GM23338 (cell line): ENCODE data around the gene TJP1. TPM values are rescaled to one million over a fixed set of nuclear protein-coding genes. Genes with fewer than 3 reads are reported as not detected.

Experiments
- ATAC-seq: fragments of 200-7000 bp; cut with Tn5 transposase; 3 replicates; pipeline ENCODE4 v1.9.1; 2020
- DNase-seq: peaks from one replicate; pipeline ENCODE4 v3.0.0-alpha.2; 2015; ENCODE audit warnings: low spot score
- H2AFZ ChIP-seq: fragments of 200-600 bp; sonication (generic); 2 replicates; pipeline ENCODE4 v1.8.0; 2016; ENCODE audit warnings: antibody characterized with exemption, mild to moderate bottlenecking, moderate library complexity
- H3F3A ChIP-seq: fragments of 200-600 bp; sonication (generic); replicated peaks from 2 replicates; pipeline ENCODE4 v1.8.0; 2017; ENCODE audit warnings: antibody characterized with exemption, mixed run types, low read depth
- H3K27ac ChIP-seq: fragments of 200-600 bp; sonication (generic); 2 replicates; pipeline ENCODE4 v1.6.1; 2016; ENCODE audit warnings: low read depth
- H3K27me3 ChIP-seq: fragments of 200-600 bp; sonication (generic); 2 replicates; pipeline ENCODE4 v1.8.0; 2016; ENCODE audit warnings: mild to moderate bottlenecking, mixed run types, moderate library complexity; ENCODE audit not compliant: insufficient read depth
- H3K36me3 ChIP-seq: fragments of 200-600 bp; sonication (generic); 2 replicates; pipeline ENCODE4 v1.8.0; 2016; ENCODE audit warnings: mild to moderate bottlenecking; ENCODE audit not compliant: insufficient read depth
- H3K4me1 ChIP-seq: fragments of 200-600 bp; sonication (generic); 2 replicates; pipeline ENCODE4 v1.8.0; 2016; ENCODE audit warnings: mild to moderate bottlenecking, moderate library complexity; ENCODE audit not compliant: insufficient read depth
- H3K4me2 ChIP-seq: fragments of 200-600 bp; sonication (generic); 2 replicates; pipeline ENCODE4 v1.7.1; 2017; ENCODE audit warnings: mixed run types
- H3K4me3 ChIP-seq: fragments of 200-600 bp; sonication (generic); 2 replicates; pipeline ENCODE4 v1.6.1; 2016; ENCODE audit warnings: mixed run types
- H3K79me2 ChIP-seq: fragments of 200-600 bp; sonication (generic); replicated peaks from 2 replicates; pipeline ENCODE4 v1.8.0; 2017; ENCODE audit warnings: mild to moderate bottlenecking; ENCODE audit not compliant: insufficient read depth
- H3K9me2 ChIP-seq: fragments of 200-600 bp; sonication (generic); 2 replicates; pipeline ENCODE4 v1.8.0; 2017; ENCODE audit not compliant: insufficient read depth
- H4K20me1 ChIP-seq: fragments of 200-600 bp; sonication (generic); replicated peaks from 2 replicates; pipeline ENCODE4 v1.8.0; 2017; ENCODE audit warnings: mild to moderate bottlenecking; ENCODE audit not compliant: insufficient read depth
- H3K27ac Mint-ChIP-seq: 2 replicates; pipeline ENCODE4 v1.8.0; 2020; ENCODE audit warnings: inconsistent platforms, mild to moderate bottlenecking, moderate library complexity, mixed read lengths
- H3K27me3 Mint-ChIP-seq: 3 replicates; pipeline ENCODE4 v1.8.0; 2022; ENCODE audit warnings: low read depth, mild to moderate bottlenecking, moderate library complexity, mixed read lengths, inconsistent platforms; ENCODE audit not compliant: insufficient read depth, poor library complexity
- H3K36me3 Mint-ChIP-seq: 3 replicates; pipeline ENCODE4 v1.8.0; 2021; ENCODE audit warnings: low read depth, mild to moderate bottlenecking, inconsistent platforms, moderate library complexity, mixed read lengths
- H3K4me1 Mint-ChIP-seq: 3 replicates; pipeline ENCODE4 v1.8.0; 2020; ENCODE audit warnings: mild to moderate bottlenecking, inconsistent platforms, mixed read lengths
- H3K4me3 Mint-ChIP-seq: 3 replicates; pipeline ENCODE4 v1.8.0; 2021; ENCODE audit warnings: moderate library complexity, mild to moderate bottlenecking, inconsistent platforms, mixed read lengths
- H3K9me3 Mint-ChIP-seq: 3 replicates; pipeline ENCODE4 v1.8.0; 2020; ENCODE audit warnings: moderate library complexity, mild to moderate bottlenecking, inconsistent platforms, mixed read lengths
- CREB1 ChIP-seq: fragments of 250-450 bp; sonication (Bioruptor Pico); IDR thresholded peaks from 2 replicates; pipeline ENCODE4 v1.5.0; 2020; ENCODE audit warnings: low read depth, mild to moderate bottlenecking, moderate library complexity
- EZH2 ChIP-seq: fragments of 200-600 bp; sonication (generic); IDR thresholded peaks from one replicate; pipeline ENCODE4 v1.8.0; 2017; ENCODE audit warnings: antibody characterized with exemption, mild to moderate bottlenecking, low read depth; ENCODE audit not compliant: unreplicated experiment
- EZH2phosphoT487 ChIP-seq: fragments of 200-600 bp; sonication (generic); IDR thresholded peaks from one replicate; pipeline ENCODE4 v1.8.1; 2018; ENCODE audit warnings: antibody characterized with exemption; ENCODE audit not compliant: unreplicated experiment
- NANOG ChIP-seq: IDR thresholded peaks from 2 replicates; pipeline ENCODE4 v1.6.1; 2016; ENCODE audit warnings: antibody characterized with exemption, borderline replicate concordance
- POLR2AphosphoS5 ChIP-seq: IDR thresholded peaks from 2 replicates; pipeline ENCODE4 v1.6.1; 2016; ENCODE audit warnings: antibody characterized with exemption, low read depth
- STAT1 ChIP-seq: IDR thresholded peaks from one replicate; pipeline ENCODE4 v1.6.1; 2016; ENCODE audit warnings: antibody characterized with exemption; ENCODE audit not compliant: unreplicated experiment
- ZNF114 ChIP-seq: fragments of 250-450 bp; sonication (Bioruptor Pico); IDR thresholded peaks from 2 replicates; pipeline ENCODE4 v1.5.0; 2020; ENCODE audit warnings: mild to moderate bottlenecking, moderate library complexity
- ZNF331 ChIP-seq: fragments of 250-450 bp; sonication (Bioruptor Pico); IDR thresholded peaks from 2 replicates; pipeline ENCODE4 v1.5.0; 2020; ENCODE audit warnings: low read depth, mild to moderate bottlenecking, moderate library complexity
- polyA plus RNA-seq: library from polyadenylated mRNA; unstranded; fragments of >200 nt; fragmentation: Nextera tagmentation; extraction: Ambion mirVana; gene quantifications from 2 replicates; pipeline ENCODE4 v1.2.1, GENCODE V29; 2016
- total RNA-seq: library from RNA; depleted of rRNA; stranded (reverse); fragments of >200 nt; shearing (Covaris generic); gene quantifications from 2 replicates; pipeline ENCODE4 v1.2.3, GENCODE V29; 2014
- TF ChIP-seq, protein P1 (sequence below), 2 experiments: fragments of 200-600 bp in 1 of 2; sonication (generic) in 1 of 2; conservative IDR thresholded peaks; 2 replicates each; pipeline versions ENCODE4 v1.5.1 to v1.6.1; 2016 to 2017; ENCODE audit warnings: antibody characterized with exemption in 2 of 2, low read depth in 2 of 2, mild to moderate bottlenecking in 2 of 2, moderate library complexity in 1 of 2
- TF ChIP-seq, protein P2 (sequence below): IDR thresholded peaks from one replicate; pipeline ENCODE4 v1.6.1; 2018; ENCODE audit warnings: antibody characterized with exemption; ENCODE audit not compliant: unreplicated experiment
- TF ChIP-seq, protein P3 (sequence below): IDR thresholded peaks from 2 replicates; pipeline ENCODE4 v1.6.1; 2016; ENCODE audit warnings: antibody characterized with exemption

Gene TJP1
- total and polyA plus RNA-seq, 2 experiments from 2014 or later = 76.2 to 116 TPM

DNA sequence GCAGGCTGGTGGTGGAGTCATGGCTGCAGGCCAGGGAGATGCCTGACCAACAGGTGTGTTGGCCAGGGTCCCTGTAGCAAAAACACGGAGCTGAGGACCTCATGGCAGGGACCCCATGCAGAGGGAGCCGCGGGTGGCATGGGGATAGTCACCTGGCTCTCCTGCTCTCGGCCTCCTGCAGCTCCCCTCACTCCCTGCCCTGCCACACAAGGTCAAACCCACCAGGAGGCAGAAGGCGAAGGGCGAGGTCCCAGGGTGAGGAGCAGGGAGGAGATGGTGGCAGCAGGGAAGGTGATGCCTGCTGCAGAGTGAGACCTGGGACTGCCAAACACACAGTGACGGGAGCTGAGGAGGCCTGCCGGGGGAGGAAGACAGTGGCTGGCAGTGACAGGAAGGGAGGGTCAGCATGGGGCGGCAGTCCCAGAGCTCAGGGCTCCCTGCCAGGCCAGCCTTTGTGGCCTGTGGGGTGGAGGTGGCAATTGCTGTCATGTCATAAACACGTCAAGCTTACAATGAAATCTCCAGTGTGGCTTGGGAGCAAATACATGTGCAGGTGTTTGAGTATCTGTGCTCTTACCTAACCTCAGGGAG is 144.3 kb downstream of the TJP1 start (continued):
- TF ChIP-seq, protein P1, sequence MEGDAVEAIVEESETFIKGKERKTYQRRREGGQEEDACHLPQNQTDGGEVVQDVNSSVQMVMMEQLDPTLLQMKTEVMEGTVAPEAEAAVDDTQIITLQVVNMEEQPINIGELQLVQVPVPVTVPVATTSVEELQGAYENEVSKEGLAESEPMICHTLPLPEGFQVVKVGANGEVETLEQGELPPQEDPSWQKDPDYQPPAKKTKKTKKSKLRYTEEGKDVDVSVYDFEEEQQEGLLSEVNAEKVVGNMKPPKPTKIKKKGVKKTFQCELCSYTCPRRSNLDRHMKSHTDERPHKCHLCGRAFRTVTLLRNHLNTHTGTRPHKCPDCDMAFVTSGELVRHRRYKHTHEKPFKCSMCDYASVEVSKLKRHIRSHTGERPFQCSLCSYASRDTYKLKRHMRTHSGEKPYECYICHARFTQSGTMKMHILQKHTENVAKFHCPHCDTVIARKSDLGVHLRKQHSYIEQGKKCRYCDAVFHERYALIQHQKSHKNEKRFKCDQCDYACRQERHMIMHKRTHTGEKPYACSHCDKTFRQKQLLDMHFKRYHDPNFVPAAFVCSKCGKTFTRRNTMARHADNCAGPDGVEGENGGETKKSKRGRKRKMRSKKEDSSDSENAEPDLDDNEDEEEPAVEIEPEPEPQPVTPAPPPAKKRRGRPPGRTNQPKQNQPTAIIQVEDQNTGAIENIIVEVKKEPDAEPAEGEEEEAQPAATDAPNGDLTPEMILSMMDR (conservative IDR thresholded peaks at IDR 0.05; ENCODE audit: low read depth in 2 of 2) = no peak
- TF ChIP-seq EZH2 = no peak
- TF ChIP-seq, protein P2, sequence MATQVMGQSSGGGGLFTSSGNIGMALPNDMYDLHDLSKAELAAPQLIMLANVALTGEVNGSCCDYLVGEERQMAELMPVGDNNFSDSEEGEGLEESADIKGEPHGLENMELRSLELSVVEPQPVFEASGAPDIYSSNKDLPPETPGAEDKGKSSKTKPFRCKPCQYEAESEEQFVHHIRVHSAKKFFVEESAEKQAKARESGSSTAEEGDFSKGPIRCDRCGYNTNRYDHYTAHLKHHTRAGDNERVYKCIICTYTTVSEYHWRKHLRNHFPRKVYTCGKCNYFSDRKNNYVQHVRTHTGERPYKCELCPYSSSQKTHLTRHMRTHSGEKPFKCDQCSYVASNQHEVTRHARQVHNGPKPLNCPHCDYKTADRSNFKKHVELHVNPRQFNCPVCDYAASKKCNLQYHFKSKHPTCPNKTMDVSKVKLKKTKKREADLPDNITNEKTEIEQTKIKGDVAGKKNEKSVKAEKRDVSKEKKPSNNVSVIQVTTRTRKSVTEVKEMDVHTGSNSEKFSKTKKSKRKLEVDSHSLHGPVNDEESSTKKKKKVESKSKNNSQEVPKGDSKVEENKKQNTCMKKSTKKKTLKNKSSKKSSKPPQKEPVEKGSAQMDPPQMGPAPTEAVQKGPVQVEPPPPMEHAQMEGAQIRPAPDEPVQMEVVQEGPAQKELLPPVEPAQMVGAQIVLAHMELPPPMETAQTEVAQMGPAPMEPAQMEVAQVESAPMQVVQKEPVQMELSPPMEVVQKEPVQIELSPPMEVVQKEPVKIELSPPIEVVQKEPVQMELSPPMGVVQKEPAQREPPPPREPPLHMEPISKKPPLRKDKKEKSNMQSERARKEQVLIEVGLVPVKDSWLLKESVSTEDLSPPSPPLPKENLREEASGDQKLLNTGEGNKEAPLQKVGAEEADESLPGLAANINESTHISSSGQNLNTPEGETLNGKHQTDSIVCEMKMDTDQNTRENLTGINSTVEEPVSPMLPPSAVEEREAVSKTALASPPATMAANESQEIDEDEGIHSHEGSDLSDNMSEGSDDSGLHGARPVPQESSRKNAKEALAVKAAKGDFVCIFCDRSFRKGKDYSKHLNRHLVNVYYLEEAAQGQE = no peak
- TF ChIP-seq, protein P3, sequence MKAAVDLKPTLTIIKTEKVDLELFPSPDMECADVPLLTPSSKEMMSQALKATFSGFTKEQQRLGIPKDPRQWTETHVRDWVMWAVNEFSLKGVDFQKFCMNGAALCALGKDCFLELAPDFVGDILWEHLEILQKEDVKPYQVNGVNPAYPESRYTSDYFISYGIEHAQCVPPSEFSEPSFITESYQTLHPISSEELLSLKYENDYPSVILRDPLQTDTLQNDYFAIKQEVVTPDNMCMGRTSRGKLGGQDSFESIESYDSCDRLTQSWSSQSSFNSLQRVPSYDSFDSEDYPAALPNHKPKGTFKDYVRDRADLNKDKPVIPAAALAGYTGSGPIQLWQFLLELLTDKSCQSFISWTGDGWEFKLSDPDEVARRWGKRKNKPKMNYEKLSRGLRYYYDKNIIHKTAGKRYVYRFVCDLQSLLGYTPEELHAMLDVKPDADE = no peak
- no peak for TF ChIP-seq ZNF331
- no peak for TF ChIP-seq ZNF114 (CRISPR knock-in tag)
- no peak for TF ChIP-seq POLR2AphosphoS5
- TF ChIP-seq CREB1 (CRISPR knock-in tag) = no peak
- TF ChIP-seq EZH2phosphoT487 = no peak
- TF ChIP-seq NANOG = no peak
- TF ChIP-seq STAT1 = no peak

DNA sequence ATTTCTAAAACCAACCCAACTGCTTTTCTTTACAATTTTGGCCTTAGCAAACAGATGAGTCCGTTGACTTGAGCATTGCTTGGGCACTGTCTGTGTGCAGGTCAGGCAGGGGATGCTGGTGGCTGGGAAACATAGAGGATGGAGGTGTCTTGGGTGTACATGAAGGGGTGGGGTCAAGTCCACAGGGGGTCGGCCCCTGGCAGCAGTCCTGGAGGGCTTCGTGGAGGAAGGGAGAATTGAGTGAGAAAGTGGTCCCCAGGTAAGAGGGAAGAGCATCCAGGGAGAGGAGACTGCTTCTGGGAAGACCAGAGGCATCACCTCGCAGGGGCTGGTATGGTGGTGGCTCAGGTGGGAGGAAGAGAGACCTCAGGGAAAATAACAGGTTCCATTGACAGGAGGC is 144.8 kb downstream of the TJP1 start:
- Histone ChIP-seq H3F3A (0 out of 2 replicates have a peak, but pooled peaks cover 4% of the 10 kb centered on the region), H3K9me2 (peaks cover 3% of the 10 kb centered on the region; the same call in 1 of the 2 replicates), H3K27ac (no peak overlapping the region), H4K20me1 (no peaks in the 10 kb centered on the region), H3K4me3 (no peak overlapping the region), H3K79me2 (no peaks in the 10 kb centered on the region), H3K4me1 (peaks cover 20% of the 10 kb centered on the region), H3K4me2 (no peak overlapping the region), H3K27me3 (peaks cover 12% of the 10 kb centered on the region), H2AFZ (no peak overlapping the region), H3K36me3 (no peaks in the 10 kb centered on the region)
- H3K9me3 Mint-ChIP-seq = no peaks in the 10 kb centered on the region; the same call in 2 of the 3 replicates
- no peak for ATAC-seq
- DNase-seq = no peak
- H3K4me3 Mint-ChIP-seq = no peak overlapping the region; the same call in 2 of the 3 replicates
- peaks cover 24% of the 10 kb centered on the region for H3K27me3 Mint-ChIP-seq
- no peaks in the 10 kb centered on the region for H3K36me3 Mint-ChIP-seq
- H3K27ac Mint-ChIP-seq = no peak overlapping the region
- peaks cover 21% of the 10 kb centered on the region for H3K4me1 Mint-ChIP-seq
- no peak for TF ChIP-seq STAT1
- TF ChIP-seq, protein P1 (conservative IDR thresholded peaks at IDR 0.05; ENCODE audit: low read depth in 2 of 2) = no peak
- no peak for TF ChIP-seq POLR2AphosphoS5
- no peak for TF ChIP-seq EZH2
- TF ChIP-seq EZH2phosphoT487 = no peak
- TF ChIP-seq, protein P3 = no peak
